Activated CD4-positive, alpha-beta memory T cell treated with anti-CD3 and anti-CD28 coated beads, Interleukin-2, amount 10 ng/mL, durations not matched to agents 7 days and 5 days (primary cell): ENCODE measurements around the gene UGT1A9. TPM values are rescaled to one million over a fixed set of nuclear protein-coding genes. Genes with fewer than 3 reads are reported as not detected.

ENCODE experiments used
- CTCF ChIA-PET: fragments of 350-600 bp; sonication (Branson Sonifier 250); formaldehyde crosslinking; loops from one replicate; lab custom pipeline; 2021; ENCODE audit warnings: antibody characterized with exemption, inconsistent platforms; lab: Charles Lee
- POLR2A ChIA-PET: fragments of 350-600 bp; sonication (Branson Sonifier 250); formaldehyde crosslinking; loops from one replicate; lab custom pipeline; 2021; ENCODE audit warnings: antibody characterized with exemption; lab: Charles Lee
- DNase-seq: peaks from one replicate; pipeline ENCODE4 v3.0.0-alpha.2; 2020
- H3K27ac Mint-ChIP-seq: one replicate; pipeline ENCODE4 v1.8.0; 2021; ENCODE audit warnings: mild to moderate bottlenecking, mixed read lengths
- H3K27me3 Mint-ChIP-seq: one replicate; pipeline ENCODE4 v1.8.0; 2021; ENCODE audit warnings: mixed read lengths
- H3K36me3 Mint-ChIP-seq: one replicate; pipeline ENCODE4 v1.8.0; 2021; ENCODE audit warnings: low read depth, mixed read lengths
- H3K4me1 Mint-ChIP-seq: one replicate; pipeline ENCODE4 v1.8.0; 2021; ENCODE audit warnings: mixed read lengths
- H3K4me3 Mint-ChIP-seq: one replicate; pipeline ENCODE4 v1.8.0; 2021; ENCODE audit warnings: mild to moderate bottlenecking, mixed read lengths
- H3K9me3 Mint-ChIP-seq: one replicate; pipeline ENCODE4 v1.8.0; 2021; ENCODE audit warnings: mixed read lengths
- total RNA-seq, 2 experiments: library from RNA; stranded (reverse); gene quantifications; one replicate each; pipeline ENCODE4 v1.2.3, GENCODE V29; 2021

UGT1A9 gene
- total RNA-seq, 2 experiments from 2014 or later, result not detected

DNA sequence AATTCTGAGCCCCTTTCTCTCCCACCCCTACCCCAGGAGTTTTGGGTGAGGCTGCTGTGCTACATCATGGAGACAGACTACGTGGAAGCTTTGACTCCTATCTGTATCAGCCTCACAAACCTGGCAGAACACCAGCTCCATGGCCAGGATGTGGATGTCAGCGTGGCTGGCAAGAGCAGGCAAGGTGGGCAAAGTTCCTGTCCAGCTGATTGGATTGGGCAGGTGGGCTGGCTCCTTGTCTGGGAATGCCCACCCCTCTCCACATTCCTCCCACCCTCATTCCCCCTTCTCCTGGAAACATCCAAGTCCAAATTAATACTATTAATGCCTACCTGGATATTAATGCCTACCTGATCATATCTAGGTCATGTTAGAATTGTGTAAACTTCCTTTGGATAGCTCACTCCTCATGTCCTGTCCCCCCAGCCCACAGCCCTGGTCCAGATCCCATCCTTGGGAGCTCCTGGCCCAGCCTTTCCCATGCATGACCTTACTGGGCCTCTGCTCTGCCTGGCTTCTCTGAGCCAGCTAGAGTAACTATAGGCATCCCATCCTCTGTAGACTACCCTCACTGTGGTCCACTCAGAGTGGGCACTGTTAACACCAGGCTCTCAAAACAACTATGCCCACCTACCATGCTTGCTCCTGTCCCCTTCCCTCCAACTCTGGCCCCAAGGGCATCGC, 130.6 kb downstream of the UGT1A9 start:
- Mint-ChIP-seq H3K4me3 (no peak overlapping the region), H3K4me1 (peaks cover 4% of the 10 kb centered on the region), H3K27ac (no peak overlapping the region), H3K27me3 (peaks cover 7% of the 10 kb centered on the region), H3K9me3 (no peaks in the 10 kb centered on the region), H3K36me3 (no peaks in the 10 kb centered on the region)
- no peak for DNase-seq
- CTCF ChIA-PET, result no interaction called here
- POLR2A ChIA-PET, result no interaction called here

GRCh38 chr2:233803292-233803911, 131.7 kb downstream of the UGT1A9 start:
- CTCF ChIA-PET, result no interaction called here
- Mint-ChIP-seq H3K4me3 (no peak overlapping the region), H3K36me3 (no peaks in the 10 kb centered on the region), H3K27ac (no peak overlapping the region), H3K27me3 (peaks cover 7% of the 10 kb centered on the region), H3K9me3 (no peaks in the 10 kb centered on the region), H3K4me1 (peaks cover 4% of the 10 kb centered on the region)
- DNase-seq, result no peak
- POLR2A ChIA-PET, result no interaction called here

DNA sequence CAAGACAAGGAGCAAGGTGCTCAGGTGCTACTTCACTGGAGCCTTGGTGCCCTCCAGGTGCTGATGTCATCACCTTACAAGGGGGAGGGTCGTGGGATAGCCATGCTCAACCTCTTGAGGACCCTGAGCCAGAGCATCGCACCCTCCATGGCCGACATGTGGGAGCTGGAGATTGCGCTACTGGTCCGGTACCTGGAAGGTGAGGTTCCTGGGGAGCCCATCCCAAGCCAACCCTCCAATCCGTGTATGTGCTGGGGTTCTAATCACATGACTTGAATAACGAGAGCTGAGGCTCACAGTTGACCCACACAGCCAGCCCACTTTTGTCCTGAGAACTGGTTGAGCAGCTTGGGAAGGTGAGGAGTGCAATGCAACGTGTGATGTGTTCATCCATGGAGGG, 132.3 kb downstream of the UGT1A9 start:
- H3K36me3 Mint-ChIP-seq, result no peaks in the 10 kb centered on the region
- DNase-seq, result peak; percentile 11
- peaks cover 4% of the 10 kb centered on the region for H3K4me1 Mint-ChIP-seq
- H3K27ac Mint-ChIP-seq, result no peak overlapping the region
- no peak overlapping the region for H3K4me3 Mint-ChIP-seq
- no peaks in the 10 kb centered on the region for H3K9me3 Mint-ChIP-seq
- POLR2A ChIA-PET, result no interaction called here
- peaks cover 7% of the 10 kb centered on the region for H3K27me3 Mint-ChIP-seq
- CTCF ChIA-PET, result no interaction called here

DNA sequence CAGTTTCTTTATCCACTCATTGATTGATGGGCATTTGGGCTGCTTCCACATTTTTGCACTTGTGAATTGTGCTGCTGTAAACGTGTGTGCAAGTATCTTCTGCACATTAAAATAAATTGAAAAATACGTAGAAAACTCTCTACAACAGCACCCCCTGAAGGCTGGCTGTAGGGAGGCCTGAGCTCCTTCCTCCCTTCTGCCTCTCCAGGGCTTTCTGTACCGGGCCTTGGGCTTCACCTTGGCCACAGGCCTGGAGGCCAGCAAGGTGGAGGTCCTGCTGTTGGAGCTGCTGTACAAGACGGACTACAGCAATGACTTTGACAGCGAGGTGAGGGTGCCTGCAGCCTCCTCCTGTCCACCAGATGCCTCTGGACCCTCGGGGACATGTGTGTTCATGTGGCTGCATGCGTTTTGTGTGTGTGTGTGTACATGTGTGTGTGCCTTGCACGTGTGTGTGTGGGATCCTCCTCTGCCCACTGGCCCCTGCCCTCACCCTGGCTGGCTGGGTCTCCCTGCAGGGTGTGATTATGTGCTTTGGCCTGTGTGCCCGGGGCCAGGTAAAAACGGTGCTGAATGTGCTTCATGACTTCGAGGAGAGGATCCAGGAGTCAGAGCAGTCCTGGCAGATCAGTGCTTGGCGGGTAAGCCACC, 135.6 kb downstream of the UGT1A9 start:
- DNase-seq, result no peak
- no peaks in the 10 kb centered on the region for H3K9me3 Mint-ChIP-seq

DNA sequence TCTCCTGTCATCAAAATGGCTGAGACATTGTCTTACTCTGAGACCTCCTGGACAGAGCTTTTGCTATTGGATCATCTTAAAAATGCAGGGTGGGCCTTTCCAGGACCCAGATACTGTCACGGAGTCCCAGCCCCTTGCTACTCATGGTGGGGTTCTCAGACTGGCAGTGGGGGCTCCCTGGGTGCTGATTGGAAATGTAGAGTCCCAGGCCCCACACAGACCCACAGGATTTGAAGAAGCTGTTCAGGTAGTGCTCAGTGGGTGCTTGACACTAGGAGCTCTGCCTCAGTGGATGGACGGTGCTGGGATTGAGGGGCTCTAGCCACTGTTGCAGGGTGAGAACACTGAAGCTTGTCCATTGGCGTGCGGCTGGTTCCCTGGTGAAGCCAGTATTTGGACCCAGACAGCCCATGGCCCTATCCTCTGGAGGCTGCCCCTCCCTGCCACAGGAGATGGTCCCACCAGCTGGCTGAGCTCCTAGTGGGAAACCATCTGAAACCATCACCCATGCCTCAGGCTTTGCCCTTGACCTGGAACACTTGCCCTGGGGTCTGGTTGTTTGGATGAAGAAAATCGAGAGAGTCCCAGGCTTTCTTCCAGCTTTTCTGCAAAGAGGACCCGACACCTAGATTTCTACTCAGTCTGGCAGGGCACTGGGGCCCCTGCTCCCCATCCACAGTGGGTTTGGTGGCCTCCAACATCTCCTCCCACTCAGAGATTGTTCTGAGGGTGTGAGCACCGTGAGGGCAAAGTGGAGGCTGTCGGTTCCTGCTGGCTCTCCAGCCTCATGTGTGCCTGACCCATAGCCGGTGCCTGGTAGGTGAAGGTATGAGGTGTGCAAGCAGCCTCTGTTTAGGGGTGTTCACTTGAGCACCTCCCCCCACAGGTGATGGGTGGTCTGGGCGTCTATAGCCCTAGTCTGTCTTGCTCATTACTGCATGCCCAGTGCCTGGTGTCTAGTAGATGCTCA, 136.6 kb downstream of the UGT1A9 start:
- Mint-ChIP-seq H3K4me3 (no peak overlapping the region), H3K36me3 (no peaks in the 10 kb centered on the region), H3K27me3 (peaks cover 13% of the 10 kb centered on the region), H3K4me1 (no peaks in the 10 kb centered on the region), H3K27ac (no peak overlapping the region), H3K9me3 (no peaks in the 10 kb centered on the region)
- CTCF ChIA-PET, result no interaction called here
- no peak for DNase-seq
- POLR2A ChIA-PET, result no interaction called here

More for the DNA sequence above, 135.6 kb downstream of the UGT1A9 start:
- ChIA-PET POLR2A (no interaction called here), CTCF (no interaction called here)
- H3K36me3 Mint-ChIP-seq, result no peaks in the 10 kb centered on the region
- H3K4me1 Mint-ChIP-seq, result no peaks in the 10 kb centered on the region
- no peak overlapping the region for H3K27ac Mint-ChIP-seq
- peaks cover 13% of the 10 kb centered on the region for H3K27me3 Mint-ChIP-seq
- H3K4me3 Mint-ChIP-seq, result no peak overlapping the region

GRCh38 chr2:233810385-233810784, 138.7 kb downstream of the UGT1A9 start:
- ChIA-PET CTCF (no interaction called here), POLR2A (no interaction called here)
- Mint-ChIP-seq H3K27ac (no peak overlapping the region), H3K9me3 (no peaks in the 10 kb centered on the region), H3K4me1 (no peaks in the 10 kb centered on the region), H3K4me3 (no peak overlapping the region), H3K36me3 (no peaks in the 10 kb centered on the region), H3K27me3 (peaks cover 15% of the 10 kb centered on the region)
- DNase-seq, result no peak

DNA sequence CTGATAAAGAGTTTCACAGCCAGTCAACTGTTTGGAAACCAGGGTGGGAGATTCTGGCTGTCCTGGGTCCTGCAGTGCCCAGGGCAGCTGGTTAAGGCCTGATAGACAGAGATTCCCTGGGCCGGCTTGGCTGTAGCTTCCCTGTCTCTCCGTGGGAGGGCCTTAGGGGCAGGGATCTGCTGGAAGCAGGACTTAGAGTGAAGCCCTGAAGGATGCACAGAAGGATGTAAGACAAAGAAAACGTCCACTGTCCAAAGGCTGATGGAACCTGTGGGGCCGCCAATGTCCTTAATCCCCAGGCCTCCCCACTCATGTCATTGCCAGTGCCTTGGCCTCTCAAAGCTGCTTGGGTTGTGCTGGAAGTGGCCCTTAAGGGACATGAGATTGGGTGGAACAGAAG, 139.4 kb downstream of the UGT1A9 start:
- H3K4me1 Mint-ChIP-seq, result no peaks in the 10 kb centered on the region
- H3K9me3 Mint-ChIP-seq, result no peaks in the 10 kb centered on the region
- no peak overlapping the region for H3K4me3 Mint-ChIP-seq
- peaks cover 13% of the 10 kb centered on the region for H3K27me3 Mint-ChIP-seq
- H3K36me3 Mint-ChIP-seq, result no peaks in the 10 kb centered on the region
- POLR2A ChIA-PET, result no interaction called here
- no peak overlapping the region for H3K27ac Mint-ChIP-seq
- DNase-seq, result no peak
- CTCF ChIA-PET, result no interaction called here

DNA sequence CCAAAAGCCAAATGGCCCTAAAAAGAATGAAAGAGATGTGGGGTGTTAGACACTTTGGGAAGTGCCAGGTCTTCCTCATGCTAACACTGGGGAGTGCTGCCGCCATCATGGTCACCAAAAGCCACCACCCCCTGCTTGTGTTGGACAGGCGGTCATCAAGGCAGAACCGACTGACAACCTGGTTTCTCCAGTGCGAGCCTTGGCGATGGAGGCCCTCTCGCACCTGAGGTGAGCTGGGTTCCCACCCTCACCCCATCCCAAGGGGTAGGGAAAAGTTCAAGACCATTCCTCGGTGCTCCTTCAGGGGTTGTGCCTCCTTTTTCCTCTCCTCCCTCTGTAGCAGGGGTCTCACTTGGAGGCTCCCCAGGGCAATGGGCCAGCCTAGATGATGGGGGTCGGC, 140.0 kb downstream of the UGT1A9 start:
- ChIA-PET POLR2A (no interaction called here), CTCF (no interaction called here)
- Mint-ChIP-seq H3K27ac (no peak overlapping the region), H3K27me3 (peaks cover 13% of the 10 kb centered on the region), H3K4me3 (no peak overlapping the region), H3K36me3 (no peaks in the 10 kb centered on the region), H3K4me1 (no peaks in the 10 kb centered on the region), H3K9me3 (no peaks in the 10 kb centered on the region)
- DNase-seq, result no peak

- Mint-ChIP-seq H3K9me3 (no peaks in the 10 kb centered on the region), H3K27me3 (peaks cover 15% of the 10 kb centered on the region), H3K27ac (no peak overlapping the region), H3K4me3 (no peak overlapping the region), H3K4me1 (no peaks in the 10 kb centered on the region), H3K36me3 (no peaks in the 10 kb centered on the region)
- no peak for DNase-seq
- ChIA-PET POLR2A (no interaction called here), CTCF (no interaction called here)
Observed at GRCh38 chr2:233813236-233814055, 141.7 kb downstream of the UGT1A9 start.

- CTCF ChIA-PET, result no interaction called here
- Mint-ChIP-seq H3K36me3 (no peaks in the 10 kb centered on the region), H3K27ac (no peak overlapping the region), H3K4me1 (no peaks in the 10 kb centered on the region), H3K9me3 (no peaks in the 10 kb centered on the region), H3K27me3 (peaks cover 15% of the 10 kb centered on the region), H3K4me3 (no peak overlapping the region)
- DNase-seq, result no peak
- POLR2A ChIA-PET, result no interaction called here
Observed at GRCh38 chr2:233814056-233814835, 142.5 kb downstream of the UGT1A9 start.

DNA sequence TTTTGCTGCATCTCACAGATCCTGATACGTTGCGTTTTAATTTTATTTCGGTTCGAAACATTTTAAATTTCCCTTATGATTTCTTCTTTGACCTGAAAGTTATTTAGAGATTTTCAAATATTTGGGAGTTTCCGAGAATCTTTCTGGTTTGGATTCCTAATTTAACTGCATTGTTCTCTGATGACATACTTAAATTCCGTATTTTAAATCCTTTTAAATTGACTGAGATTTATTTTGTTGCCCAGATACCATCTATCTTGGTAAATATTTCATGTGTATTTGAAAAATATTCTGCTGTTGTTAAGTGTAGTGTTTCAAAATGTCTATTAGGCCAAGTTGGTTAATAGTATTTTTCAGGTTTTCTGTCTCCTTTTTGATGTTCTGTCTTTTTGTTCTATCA, 144.2 kb downstream of the UGT1A9 start:
- CTCF ChIA-PET, result no interaction called here
- H3K4me3 Mint-ChIP-seq, result no peak overlapping the region

DNA sequence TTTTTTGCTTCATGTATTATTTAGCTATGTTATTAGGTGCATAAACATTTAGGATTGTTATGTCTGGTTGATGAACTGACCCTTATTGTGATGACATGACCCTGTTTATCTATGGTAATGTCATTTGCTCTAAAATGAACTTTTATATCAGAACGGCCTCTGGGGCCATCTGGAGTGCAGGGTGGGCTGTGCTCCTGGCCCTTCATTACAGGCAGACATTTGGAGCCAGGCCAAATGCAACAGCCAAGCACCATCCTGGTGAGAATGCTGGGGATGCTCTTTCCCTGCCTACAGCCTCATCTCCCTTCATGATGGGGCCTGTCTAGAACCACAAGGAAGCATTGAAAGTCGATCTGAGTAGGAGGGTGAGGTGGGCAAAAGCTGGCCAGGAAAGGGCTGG, 144.6 kb downstream of the UGT1A9 start:
- Mint-ChIP-seq H3K4me3 (no peak overlapping the region), H3K27ac (no peak overlapping the region), H3K36me3 (no peaks in the 10 kb centered on the region), H3K27me3 (peaks cover 9% of the 10 kb centered on the region), H3K9me3 (no peaks in the 10 kb centered on the region), H3K4me1 (no peaks in the 10 kb centered on the region)
- CTCF ChIA-PET, result no interaction called here
- POLR2A ChIA-PET, result no interaction called here
- no peak for DNase-seq

More for the DNA sequence above, 144.2 kb downstream of the UGT1A9 start:
- Mint-ChIP-seq H3K9me3 (no peaks in the 10 kb centered on the region), H3K4me1 (no peaks in the 10 kb centered on the region), H3K27ac (no peak overlapping the region), H3K27me3 (peaks cover 9% of the 10 kb centered on the region), H3K36me3 (no peaks in the 10 kb centered on the region)
- DNase-seq, result no peak
- POLR2A ChIA-PET, result no interaction called here
